Spleen (tissue), 7 donors: Measurements from ENCODE around the gene NFATC2.

Experiments
- CTCF ChIP-seq, 11 experiments: fragments of 200-600 bp in 7 of 11; fragments of 450-650 bp in 4 of 11; sonication (generic) in 4 of 11; IDR thresholded peaks in 8 of 11; conservative IDR thresholded peaks in 3 of 11; 1 replicate in 7 of 11; 2 replicates in 4 of 11; pipeline versions ENCODE4 v1.4.0 to v1.8.0; 2016 to 2021; ENCODE audit warnings: antibody characterized with exemption in 11 of 11, inconsistent platforms in 4 of 11, mild to moderate bottlenecking in 1 of 11
- POLR2AphosphoS5 ChIP-seq, 3 donors: sonication (generic); formaldehyde crosslinking; IDR thresholded peaks; one replicate each; pipeline ENCODE4 v1.5.1; 2017; ENCODE audit warnings: antibody characterized with exemption in 3 of 3
- donor health status: DM: no; HTN: no; CAD: no; lungs with moderate emphysema.
- donor health status: DM: no; HTN: no; CAD: no.
- donor health status: DM: no; HTN: no; CAD: no.

GRCh38 chr20:51347831-51348230 lies 194.7 kb downstream of the NFATC2 start:
- no peak for TF ChIP-seq CTCF (IDR thresholded peaks at IDR 0.05 in 8 of 11, conservative IDR thresholded peaks at IDR 0.05 in 3 of 11)
- no peak for TF ChIP-seq POLR2AphosphoS5 (IDR thresholded peaks at IDR 0.05)
